GF-D8 (cell line): Measurements from ENCODE around the gene CES1.
A peak's percentile ranks its signal among the peaks of the same experiment; 100 is the strongest.
"Not testable (repeated sequence)": the region's sequence is repeated elsewhere in the genome, so short reads cannot be mapped to it uniquely, and the experiment has no call there.

Experiments used
- DNase-seq: peaks from one replicate; lab custom pipeline; 2025; lab: John Stamatoyannopoulos, UW

CES1 gene

DNA sequence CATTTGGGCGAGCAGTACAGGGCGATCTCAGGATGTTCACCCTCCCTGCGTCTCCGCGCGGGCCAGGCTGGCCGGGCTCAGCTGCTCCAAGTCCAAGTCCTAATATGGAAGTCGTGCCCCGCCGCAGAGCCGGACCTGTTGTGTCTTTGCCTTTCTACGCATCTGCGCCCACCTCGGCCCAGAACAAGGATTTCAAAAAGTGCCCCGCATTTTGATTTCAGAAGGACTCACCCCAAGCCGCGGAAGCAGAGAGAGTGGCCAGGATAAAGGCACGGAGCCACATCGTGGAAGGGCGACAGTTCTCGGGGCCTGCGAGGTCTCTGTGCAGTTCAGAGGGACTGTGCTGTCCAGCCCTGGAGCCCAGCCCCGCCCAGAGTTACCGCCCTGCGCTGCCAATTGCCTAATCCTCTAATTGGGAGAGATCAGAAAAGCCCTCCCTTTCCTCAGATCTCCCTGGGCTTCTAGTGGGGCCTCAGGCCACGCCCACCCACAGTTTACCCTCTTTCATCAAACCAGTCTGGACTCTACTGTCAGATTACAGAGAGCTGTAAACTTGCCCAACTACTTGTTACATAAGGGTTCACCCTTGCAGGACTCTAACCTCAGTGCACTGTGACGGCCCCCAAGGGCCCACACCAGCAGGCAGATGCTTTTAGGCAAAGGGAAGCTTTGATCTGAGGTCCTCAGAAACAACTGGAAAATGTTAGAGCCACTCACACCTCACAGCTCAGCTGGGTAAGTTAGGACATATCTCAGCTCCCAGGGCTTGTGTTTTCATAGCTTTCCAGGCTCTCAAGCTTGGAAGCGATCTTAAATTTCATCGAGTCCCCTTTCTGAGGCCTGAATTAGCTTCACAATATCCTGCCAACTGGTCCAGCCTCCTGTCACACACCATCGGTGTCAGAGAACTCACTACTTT lies at the start of gene CES1:
Gene CES1, minus strand, starts transcription at position 324 of the 919 bp plus-strand sequence. Its CDS starts 41 bp downstream, at position 283.
- DNase-seq, result no peak

DNA sequence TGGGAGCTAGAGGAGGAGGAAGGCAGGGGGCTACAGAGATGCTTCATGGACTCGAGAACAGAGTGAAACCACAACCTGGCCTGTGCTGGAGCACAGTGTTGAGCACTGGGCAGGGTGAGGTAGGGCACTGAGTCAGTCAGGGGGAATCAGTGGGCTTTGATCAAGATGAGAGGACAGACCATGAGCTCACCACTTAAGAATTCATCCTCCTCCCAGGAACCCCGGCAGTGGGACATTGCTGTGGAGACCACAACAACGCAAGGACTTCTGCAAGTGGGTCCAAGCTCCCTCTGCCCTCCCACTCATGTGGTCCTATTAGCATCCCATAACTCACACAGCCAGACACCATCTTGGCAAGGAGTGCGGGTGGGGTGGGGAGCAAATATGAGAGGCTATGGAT lies 44.0 kb upstream of the CES1 start:
- no peak for DNase-seq

GRCh38 chr16:55875273-55875672 lies 42.4 kb upstream of the CES1 start, which contains the start of gene CES5A:
Gene CES5A, minus strand, starts transcription at chr16:55875373. Its CDS starts 152 bp downstream, at chr16:55875221.
- no peak for DNase-seq

- DNase-seq, result no peak
Observed at GRCh38 chr16:55873122-55873521, 40.2 kb upstream of the CES1 start.

DNA sequence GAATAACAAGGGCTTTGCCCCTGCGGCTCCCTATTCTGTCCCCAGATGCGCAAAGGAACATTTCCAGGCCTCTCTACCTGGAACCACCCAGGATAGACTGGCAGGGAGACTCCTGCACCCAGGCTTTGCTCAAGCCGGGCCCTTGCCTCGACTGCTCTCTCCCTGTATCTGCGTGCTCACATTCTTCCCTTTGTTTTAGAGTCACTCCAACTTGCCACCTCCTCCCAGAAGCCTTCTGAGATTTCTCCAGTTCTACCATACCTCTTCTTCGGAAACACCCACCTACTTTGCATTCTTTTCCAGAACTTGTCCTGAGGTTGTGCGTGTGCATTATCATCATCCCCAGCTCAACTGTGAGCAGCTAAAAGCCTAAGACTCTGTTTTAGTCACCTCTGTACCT lies 39.2 kb upstream of the CES1 start:
- no peak for DNase-seq

- no peak for DNase-seq
Observed at GRCh38 chr16:55871411-55872038, 38.6 kb upstream of the CES1 start.

- DNase-seq, result no peak
Observed at GRCh38 chr16:55868980-55869379, 36.1 kb upstream of the CES1 start.

DNA sequence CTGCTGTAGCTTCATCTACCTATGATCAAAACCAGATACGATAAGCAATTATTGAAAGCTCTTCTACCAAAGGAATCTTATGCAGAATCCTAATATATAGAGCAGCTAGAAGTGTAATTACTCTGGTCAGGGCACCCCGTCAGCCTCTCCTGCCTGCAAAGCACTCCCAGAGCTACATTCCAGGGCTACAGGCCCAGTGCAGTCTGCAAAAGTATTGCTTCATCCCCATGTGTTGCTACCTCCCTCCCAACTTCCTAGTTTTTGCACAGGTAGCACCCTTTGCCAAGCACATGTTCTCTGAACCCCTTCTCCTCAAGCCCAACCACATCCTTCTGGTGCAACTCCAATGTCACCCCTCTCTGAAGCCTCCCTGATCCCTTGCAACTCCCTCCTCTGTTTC lies 35.2 kb upstream of the CES1 start:
- DNase-seq, result no peak

- no peak for DNase-seq
Observed at GRCh38 chr16:55861288-55861687, 28.4 kb upstream of the CES1 start.

DNA sequence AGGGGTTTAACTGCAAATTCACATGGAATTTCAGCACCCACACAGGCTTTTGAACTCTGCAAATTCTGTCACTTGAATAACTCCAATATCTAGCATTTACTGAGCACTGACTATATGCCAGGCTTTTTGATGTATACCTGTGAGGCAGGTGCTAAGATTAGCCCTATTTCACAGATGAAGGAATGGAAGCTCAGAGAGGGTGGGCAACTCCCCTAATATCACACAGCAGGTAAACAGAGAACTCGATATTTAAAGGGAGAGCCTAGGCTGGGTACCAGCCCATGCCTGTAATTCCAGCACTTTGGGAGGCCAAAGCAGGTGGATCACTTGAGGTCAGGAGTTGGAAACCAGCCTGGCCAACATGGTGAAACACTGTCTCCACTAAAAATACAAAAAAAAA lies 24.8 kb upstream of the CES1 start:
- DNase-seq, result not testable (repeated sequence)

DNA sequence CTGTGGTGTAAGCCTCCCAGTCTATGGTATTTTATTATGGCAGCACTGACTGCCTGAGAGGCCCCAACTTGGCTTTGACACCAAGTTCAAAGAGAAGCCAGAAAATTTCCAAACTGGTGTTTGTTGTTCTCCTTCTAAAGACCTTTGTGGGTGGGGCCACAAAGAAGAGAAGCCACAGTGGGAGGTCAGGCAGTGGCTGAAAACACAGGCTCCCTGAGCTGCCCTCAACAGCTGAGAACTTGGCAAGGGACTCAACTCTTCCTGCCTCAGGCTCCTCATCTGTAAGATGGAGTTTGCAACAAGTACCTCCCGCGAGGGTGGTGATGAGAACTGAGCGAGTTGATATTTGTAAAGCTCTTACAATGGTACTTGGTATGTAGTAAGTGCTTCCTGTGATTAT lies 24.1 kb upstream of the CES1 start:
- DNase-seq, result no peak

DNA sequence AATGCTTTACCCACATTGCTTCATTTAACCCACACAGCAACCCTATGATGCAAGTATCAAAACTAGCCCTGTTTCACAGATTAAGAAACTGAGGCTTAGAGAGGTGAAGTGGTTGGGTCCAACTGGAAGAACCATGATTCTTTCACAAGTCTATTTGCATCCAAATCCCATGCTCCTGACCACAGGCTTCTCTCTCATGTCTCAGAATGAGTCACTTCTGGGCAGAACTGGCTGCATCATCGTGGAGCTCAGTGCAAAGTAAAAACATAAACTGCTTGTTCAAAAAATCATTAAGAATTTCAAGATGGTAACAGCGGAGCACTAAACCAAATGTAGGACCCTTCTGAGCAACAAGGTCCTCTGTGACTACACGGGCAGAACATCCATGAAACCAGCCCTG lies 20.2 kb upstream of the CES1 start:
- DNase-seq, result no peak

GRCh38 chr16:55849536-55849935 lies 16.6 kb upstream of the CES1 start:
- DNase-seq, result no peak

GRCh38 chr16:55846598-55847346 lies 13.9 kb upstream of the CES1 start:
- DNase-seq, result no peak

GRCh38 chr16:55843105-55843395 lies 10.2 kb upstream of the CES1 start:
- DNase-seq, result no peak

- no peak for DNase-seq
Observed at GRCh38 chr16:55842369-55843104, 9.6 kb upstream of the CES1 start.

DNA sequence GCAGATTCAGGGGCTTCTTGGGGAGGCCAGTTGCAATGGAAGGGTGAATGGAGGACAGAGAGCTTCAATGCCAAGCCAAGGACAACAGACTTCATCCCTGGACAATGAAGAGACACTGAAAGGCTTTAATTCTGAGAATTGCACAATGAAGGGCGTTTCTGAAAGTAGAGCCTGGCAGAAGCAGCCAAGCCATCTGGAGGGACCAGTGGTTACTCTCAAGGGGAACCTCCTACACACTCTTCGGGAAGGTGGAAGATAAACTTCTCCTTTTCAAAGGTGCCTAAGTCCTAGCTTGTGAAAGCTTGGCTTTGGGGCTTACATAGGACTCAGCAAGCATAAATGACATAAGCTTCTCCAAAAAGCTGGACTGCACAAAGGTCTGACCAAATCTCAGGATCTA lies 6.2 kb upstream of the CES1 start:
- DNase-seq, result peak; percentile 59

DNA sequence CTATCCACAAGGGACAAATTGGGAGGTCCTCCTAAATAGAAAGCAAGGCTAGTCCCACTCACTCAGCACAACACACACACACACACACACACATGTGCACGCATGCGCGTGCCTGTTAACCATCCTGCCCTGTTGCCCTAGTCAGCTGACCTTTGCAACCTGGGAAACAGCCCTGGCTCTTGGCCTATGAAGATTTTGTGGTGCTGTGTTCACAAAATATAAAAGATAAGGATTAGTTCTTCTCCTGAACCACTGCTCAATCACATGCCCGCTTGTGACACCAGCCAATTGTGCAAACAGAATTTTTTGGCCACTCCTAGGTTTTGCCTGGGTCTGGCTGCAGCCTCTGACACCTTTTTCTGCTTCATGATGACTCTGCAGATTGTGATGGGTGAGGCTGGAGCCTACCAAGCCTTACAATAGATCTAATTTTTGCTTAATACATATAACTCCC lies 3.3 kb upstream of the CES1 start:
- no peak for DNase-seq

DNA sequence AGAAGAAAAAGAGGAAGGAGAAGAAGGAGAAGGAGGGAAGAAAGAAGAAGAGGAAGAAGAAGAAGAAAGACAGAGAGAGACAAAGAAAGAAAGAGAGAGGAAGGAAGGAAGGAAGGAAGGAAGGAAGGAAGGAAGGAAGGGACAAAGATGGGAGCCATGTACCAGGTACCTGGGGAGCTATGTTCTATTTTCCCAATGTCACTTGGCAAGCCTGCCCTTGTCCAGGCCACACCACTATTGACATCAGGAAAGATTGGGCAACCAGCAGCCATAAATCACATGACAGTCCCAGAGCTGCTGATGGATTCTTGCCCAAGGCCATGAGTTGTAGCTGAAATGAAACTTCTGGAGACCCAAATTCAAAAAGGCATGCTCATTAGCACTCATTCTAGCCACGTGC lies 2.7 kb upstream of the CES1 start:
- no peak for DNase-seq

GRCh38 chr16:55835173-55835572 lies 2.3 kb upstream of the CES1 start:
- not testable (repeated sequence) for DNase-seq

DNA sequence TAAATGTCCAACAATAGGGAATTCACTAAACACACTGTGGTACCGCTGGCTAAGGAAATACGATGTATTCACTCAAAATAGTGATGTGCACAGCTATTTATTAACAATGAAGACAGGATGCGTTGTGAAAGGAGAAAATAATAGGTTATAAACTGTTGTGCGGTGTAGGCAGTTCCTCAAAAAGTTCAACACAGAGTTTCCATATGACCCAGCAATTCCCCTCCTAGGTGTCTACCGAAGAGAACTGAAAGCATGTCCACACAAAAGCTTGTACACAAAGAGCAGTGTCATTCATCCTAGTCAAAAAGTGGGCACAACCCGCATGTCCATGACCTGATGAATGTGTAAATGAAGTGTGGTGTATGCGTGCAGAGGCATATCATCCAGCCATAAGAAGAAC lies 1.2 kb upstream of the CES1 start:
- no peak for DNase-seq

- no peak for DNase-seq
Observed at GRCh38 chr16:55832425-55832772, 497 bp downstream of the CES1 start.
